Esophagus (tissue), 2 donors: Measurements from ENCODE around the gene OSBPL6. TPM values are rescaled to one million over a fixed set of nuclear protein-coding genes. Genes with fewer than 3 reads are reported as not detected.

Source experiments
- H3K27ac ChIP-seq, 2 donors: one replicate each; pipeline ENCODE4 v1.5.1; 2013; ENCODE audit warnings: low read depth in 2 of 2, mild to moderate bottlenecking in 2 of 2, inconsistent platforms in 1 of 2, low read length in 1 of 2, moderate library complexity in 1 of 2
- H3K27me3 ChIP-seq, 2 donors: one replicate each; pipeline ENCODE4 v1.6.1; 2013; ENCODE audit warnings: low read length in 2 of 2, control low read depth in 1 of 2, mild to moderate bottlenecking in 1 of 2; ENCODE audit not compliant: insufficient read depth in 2 of 2, control insufficient read depth in 1 of 2
- H3K36me3 ChIP-seq, 2 donors: one replicate each; pipeline ENCODE4 v1.6.1; 2013; ENCODE audit warnings: low read length in 1 of 2; ENCODE audit not compliant: control insufficient read depth in 2 of 2, insufficient read depth in 2 of 2
- H3K4me1 ChIP-seq, 2 donors: one replicate each; pipeline ENCODE4 v1.6.1; 2013; ENCODE audit warnings: low read length in 1 of 2; ENCODE audit not compliant: control insufficient read depth in 2 of 2, insufficient read depth in 2 of 2
- H3K4me3 ChIP-seq, 2 donors: one replicate each; pipeline ENCODE4 v1.5.1; 2013; ENCODE audit warnings: low read length in 2 of 2, mild to moderate bottlenecking in 2 of 2, low read depth in 1 of 2, moderate library complexity in 1 of 2
- H3K9me3 ChIP-seq, 2 donors: one replicate each; pipeline ENCODE4 v1.6.1; 2013; ENCODE audit warnings: mild to moderate bottlenecking in 2 of 2, low read depth in 1 of 2, low read length in 1 of 2, moderate library complexity in 1 of 2; ENCODE audit not compliant: control insufficient read depth in 2 of 2, insufficient read depth in 1 of 2
- WGBS, 2 donors: extraction: QIAGEN DNeasy Blood & Tissue Kit; methylation state at CpG; one replicate each; pipeline ENCODE4 v1.1.7; 2013; 5-methylcytosine and 5-hydroxymethylcytosine counted together
- polyA plus RNA-seq, 2 donors: library from polyadenylated mRNA; stranded (reverse); fragments of 200-250 nt; gene quantifications; one replicate each; pipeline ENCODE4 v1.2.3, GENCODE V29; 2013
- donor health status: healthy with polysubstance abuse.
- donor health status: Bipolar disorder and iron deficiency.

Gene OSBPL6
- polyA plus RNA-seq, 2 donors: 0.73 to 1.5 TPM

DNA sequence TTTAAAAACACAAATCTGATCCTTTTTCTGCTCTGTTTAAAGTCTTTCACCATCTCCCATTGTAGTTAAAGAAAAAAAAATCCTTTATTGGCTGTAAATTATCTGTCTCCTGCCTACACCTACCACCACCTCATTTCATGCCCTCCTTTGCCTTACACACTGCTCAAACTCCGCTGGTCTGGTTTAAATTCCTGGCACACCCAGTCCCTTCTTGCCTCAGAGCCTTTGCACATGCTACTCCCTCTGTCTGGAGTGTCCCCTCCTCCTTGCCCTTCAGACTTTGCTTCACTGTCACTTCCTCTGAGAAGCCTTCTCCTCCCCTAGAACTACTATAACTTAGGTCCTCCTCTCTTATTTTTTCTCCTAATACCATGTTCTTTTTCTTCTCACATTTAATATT is 49.6 kb downstream of the OSBPL6 start:
- Histone ChIP-seq H3K9me3 (no peaks in the 10 kb centered on the region), H3K4me3 (no peak overlapping the region), H3K36me3 (no peaks in the 10 kb centered on the region), H3K4me1 (peaks cover 0 to 3% of the 10 kb centered on the region in 2 donors), H3K27ac (no peak overlapping the region), H3K27me3 (no peaks in the 10 kb centered on the region)
- WGBS, 2 donors: 79 to 81% methylated on average over 1 of the region's 1 CpG

DNA sequence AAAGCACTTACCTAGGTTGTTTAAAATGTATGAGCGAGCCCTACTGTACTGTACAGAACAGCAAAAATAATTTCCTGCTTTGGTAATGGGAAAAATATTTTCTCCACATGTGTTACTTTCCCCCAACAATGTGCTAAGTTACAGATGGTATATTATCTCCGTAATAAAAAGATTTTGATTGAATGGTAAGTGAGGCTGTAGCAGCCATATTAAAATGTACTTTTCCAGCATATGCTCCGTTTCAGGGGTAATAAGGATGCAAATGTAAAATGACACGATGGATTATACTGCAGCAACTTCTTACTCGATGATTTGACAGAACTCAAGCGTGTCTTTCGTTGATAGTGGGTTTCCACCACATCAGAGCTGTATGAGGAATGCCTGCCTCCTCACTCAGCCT is 50.5 kb downstream of the OSBPL6 start:
- Histone ChIP-seq H3K4me3 (no peak overlapping the region), H3K4me1 (peaks cover 0 to 3% of the 10 kb centered on the region in 2 donors), H3K27me3 (no peaks in the 10 kb centered on the region), H3K9me3 (no peaks in the 10 kb centered on the region), H3K36me3 (no peaks in the 10 kb centered on the region), H3K27ac (no peak overlapping the region)
- 82 to 88% methylated on average over 7 of the region's 7 CpGs for WGBS, 2 donors

DNA sequence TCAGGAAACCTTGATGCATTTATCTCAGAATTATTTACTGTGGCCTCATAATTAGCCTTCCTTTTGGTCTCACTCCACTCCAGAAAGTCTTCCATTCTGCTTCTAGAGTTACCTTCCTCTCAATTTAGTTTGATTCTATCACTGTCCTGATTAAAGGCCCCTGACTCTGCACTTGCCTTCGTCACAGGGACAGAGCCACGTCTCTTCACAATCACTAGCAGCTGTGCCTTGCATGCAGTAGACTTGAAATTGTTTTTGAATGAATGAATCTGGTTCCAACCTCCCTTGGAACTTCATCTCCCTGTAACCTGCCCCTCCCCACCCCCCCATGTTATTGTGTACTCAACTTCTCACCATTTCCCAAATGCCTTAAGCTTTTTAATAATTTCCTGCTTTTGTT is 52.4 kb downstream of the OSBPL6 start:
- no peaks in the 10 kb centered on the region for H3K27me3 ChIP-seq
- 83 to 92% methylated on average over 2 of the region's 2 CpGs for WGBS, 2 donors
- no peak overlapping the region for H3K4me3 ChIP-seq
- no peaks in the 10 kb centered on the region for H3K9me3 ChIP-seq
- no peaks in the 10 kb centered on the region for H3K36me3 ChIP-seq
- peaks cover 0 to 3% of the 10 kb centered on the region in 2 donors for H3K4me1 ChIP-seq
- H3K27ac ChIP-seq: no peak overlapping the region

DNA sequence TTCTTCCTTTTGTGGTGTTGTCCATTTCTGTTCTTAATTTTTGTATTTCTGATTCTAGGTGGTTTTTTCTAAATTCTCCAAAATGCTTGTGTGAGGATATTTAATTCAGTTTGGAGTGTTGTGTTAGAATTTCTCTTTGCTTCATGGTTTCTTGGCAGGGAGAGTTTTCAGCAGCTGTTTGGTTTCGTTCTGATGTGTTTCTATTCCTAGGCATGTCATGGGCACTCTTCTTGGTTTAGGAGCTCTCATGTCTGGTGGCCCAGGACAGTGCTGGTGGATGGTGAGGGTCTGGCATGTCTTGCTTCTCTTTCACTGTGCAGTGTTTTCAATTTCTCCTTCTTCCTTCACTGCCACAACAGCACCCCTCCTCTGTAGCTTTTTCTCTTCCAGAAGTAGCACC is 52.9 kb downstream of the OSBPL6 start:
- Histone ChIP-seq H3K27ac (no peak overlapping the region), H3K27me3 (no peaks in the 10 kb centered on the region), H3K4me1 (peaks cover 0 to 3% of the 10 kb centered on the region in 2 donors), H3K9me3 (no peaks in the 10 kb centered on the region), H3K36me3 (no peaks in the 10 kb centered on the region), H3K4me3 (no peak overlapping the region)
- WGBS, 2 donors: 49 to 57% methylated on average over 1 of the region's 1 CpG

DNA sequence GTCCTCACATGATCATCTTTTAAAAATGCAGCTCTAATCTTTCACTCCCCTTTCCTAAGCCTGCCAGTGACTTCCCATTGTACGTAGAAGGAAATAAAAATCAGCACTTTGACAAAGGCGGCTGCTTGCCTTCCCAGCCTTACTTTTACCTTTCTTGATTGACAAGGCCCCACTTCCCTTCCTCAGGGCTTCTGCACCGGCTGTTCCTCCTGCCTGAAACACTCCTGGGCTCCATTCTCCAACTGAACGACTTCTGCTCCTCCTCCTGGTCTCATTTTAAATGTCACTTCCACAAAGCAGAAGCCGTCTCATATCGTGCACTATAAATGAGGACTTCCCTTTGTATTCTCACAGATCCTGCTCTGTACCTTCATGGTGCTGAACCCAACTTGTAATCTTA is 56.1 kb downstream of the OSBPL6 start:
- WGBS, 2 donors: 62 to 68% methylated on average over 6 of the region's 6 CpGs
- Histone ChIP-seq H3K27ac (no peak overlapping the region), H3K4me1 (no peaks in the 10 kb centered on the region), H3K9me3 (no peaks in the 10 kb centered on the region), H3K27me3 (no peaks in the 10 kb centered on the region), H3K4me3 (no peak overlapping the region), H3K36me3 (no peaks in the 10 kb centered on the region)

DNA sequence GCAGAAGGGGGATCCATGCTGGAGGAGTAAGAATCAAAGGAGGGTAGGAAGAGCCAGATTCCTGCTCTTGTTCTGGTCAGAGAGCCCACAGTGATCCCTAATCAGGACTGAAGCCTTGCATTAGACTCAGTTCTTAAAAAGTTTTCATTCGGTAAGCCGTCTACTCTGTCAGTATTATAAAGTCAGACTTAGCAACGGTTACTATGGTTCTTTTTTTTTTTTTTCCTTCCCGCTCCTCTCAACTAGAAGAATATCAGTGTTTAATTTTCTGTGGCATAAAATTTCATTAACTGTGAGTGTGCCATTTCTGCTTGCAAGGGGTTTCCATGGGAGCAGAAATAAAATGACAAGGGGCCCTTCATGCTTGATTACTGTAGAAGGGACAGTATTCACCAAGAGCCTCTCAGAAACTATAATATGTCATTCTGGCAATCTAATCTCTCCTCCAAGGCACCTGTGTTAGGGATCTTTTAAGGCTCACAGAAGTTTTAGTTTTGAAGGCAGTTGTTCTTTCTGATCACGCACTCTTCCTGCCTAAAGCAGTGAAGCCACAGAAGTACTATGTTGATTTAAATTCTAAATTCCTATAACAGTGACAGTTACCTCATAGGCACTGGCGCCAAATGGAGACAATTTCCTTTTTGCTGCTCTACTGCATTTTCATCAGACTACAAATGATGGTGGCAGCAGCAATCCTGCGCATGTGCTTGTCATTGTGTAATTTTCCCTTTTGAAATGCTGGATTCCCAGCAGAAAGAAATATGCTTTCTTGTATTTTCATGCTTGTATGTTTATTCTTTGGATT is 57.0 kb downstream of the OSBPL6 start:
- no peak overlapping the region for H3K27ac ChIP-seq
- H3K9me3 ChIP-seq: no peaks in the 10 kb centered on the region
- H3K4me3 ChIP-seq: no peak overlapping the region
- H3K36me3 ChIP-seq: no peaks in the 10 kb centered on the region
- WGBS, 2 donors: 72 to 74% methylated on average over 7 of the region's 7 CpGs
- no peaks in the 10 kb centered on the region for H3K4me1 ChIP-seq
- H3K27me3 ChIP-seq: no peaks in the 10 kb centered on the region

DNA sequence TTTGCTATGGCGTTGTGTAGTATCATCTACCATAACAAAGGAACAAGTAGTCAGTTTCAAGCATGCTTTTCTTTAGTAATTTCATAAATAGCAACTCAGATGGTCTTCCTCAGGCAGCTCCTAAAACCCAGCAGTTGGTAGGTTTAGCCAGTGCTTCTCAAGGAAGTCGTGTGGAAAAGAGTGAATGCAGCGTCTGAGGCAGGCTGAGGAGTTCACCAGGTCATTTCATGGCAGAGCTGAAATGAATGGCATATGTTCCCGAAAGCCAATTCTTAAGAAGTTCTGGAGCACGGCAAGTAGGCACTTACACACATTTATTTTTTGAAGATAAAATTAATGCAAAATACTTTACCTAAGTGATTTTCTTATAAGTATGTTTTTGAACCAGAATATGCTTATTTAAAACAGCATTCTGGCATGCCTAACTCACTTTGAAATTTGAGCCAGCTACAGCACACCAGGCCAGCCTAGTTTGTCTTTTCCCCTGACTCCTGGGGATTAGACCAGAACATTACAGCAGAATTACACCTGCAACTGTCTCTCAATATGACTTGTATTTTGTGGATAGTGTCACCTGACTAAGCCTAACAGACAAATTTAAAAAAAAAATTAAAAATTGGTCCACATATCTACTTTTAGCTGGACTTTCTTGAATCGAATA is 62.2 kb downstream of the OSBPL6 start:
- H3K4me3 ChIP-seq: no peak overlapping the region
- H3K9me3 ChIP-seq: no peaks in the 10 kb centered on the region
- 72 to 80% methylated on average over 6 of the region's 6 CpGs for WGBS, 2 donors
- H3K4me1 ChIP-seq: no peaks in the 10 kb centered on the region
- H3K27me3 ChIP-seq: no peaks in the 10 kb centered on the region
- no peak overlapping the region for H3K27ac ChIP-seq
- no peaks in the 10 kb centered on the region for H3K36me3 ChIP-seq

DNA sequence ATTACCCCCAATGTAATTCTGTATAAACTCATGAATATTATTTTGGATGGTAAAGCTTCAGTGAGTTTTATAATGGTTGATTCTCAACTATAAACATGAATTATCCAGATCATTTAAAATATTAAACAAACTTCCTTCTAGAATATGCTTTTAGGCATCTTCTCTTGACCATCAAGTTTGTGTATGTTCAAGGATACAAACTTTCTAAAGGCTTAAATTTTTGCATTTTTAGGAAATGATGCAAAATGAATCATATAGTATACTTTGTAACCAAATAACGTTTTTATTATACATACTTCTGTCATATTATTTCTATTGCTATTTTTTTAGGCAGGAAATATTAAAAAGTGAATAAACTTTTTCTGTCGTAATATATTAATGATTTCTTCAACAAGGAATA is 62.8 kb downstream of the OSBPL6 start:
- H3K4me1 ChIP-seq: no peaks in the 10 kb centered on the region
- no peak overlapping the region for H3K27ac ChIP-seq
- 80 to 89% methylated on average over 2 of the region's 2 CpGs for WGBS, 2 donors
- H3K27me3 ChIP-seq: no peaks in the 10 kb centered on the region
- H3K36me3 ChIP-seq: no peaks in the 10 kb centered on the region
- H3K9me3 ChIP-seq: no peaks in the 10 kb centered on the region
- no peak overlapping the region for H3K4me3 ChIP-seq

DNA sequence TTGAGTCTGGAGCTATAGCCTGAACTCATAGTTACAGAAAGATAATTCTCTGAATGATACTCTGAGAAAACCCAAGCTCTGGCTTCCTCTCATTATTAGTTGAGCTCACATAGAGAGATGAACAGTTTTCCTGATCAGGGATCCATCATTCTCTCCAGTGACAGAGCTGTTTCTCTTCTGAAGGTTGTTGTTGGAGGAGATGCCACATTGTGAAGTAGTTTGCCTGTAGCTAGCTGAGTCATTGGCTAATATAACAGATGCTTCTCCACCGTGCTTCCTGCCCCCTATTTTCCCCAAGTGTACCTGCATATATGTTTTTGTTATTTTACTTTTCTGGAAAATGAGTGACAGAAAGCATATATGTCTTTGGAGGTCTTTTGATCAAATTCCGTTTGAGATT is 64.6 kb downstream of the OSBPL6 start:
- no peak overlapping the region for H3K4me3 ChIP-seq
- H3K27ac ChIP-seq: no peak overlapping the region
- H3K27me3 ChIP-seq: no peaks in the 10 kb centered on the region
- H3K36me3 ChIP-seq: no peaks in the 10 kb centered on the region
- WGBS, 2 donors: 63 to 78% methylated on average over 2 of the region's 2 CpGs
- no peaks in the 10 kb centered on the region for H3K9me3 ChIP-seq
- no peaks in the 10 kb centered on the region for H3K4me1 ChIP-seq
